CD4-positive, CD25-positive, alpha-beta regulatory T cell (primary cell): Measurements from ENCODE around the gene KIF5C. TPM values are rescaled to one million over a fixed set of nuclear protein-coding genes. Genes with fewer than 3 reads are reported as not detected.

ENCODE experiments used
- ATAC-seq, 2 donors: fragments of 150-1000 bp; cut with Tn5 transposase; one replicate each; pipeline ENCODE4 v1.10.0; 2021; ENCODE audit warnings: low read depth in 2 of 2, moderate number of reproducible peaks in 2 of 2, moderate library complexity in 1 of 2
- DNase-seq, 3 donors: peaks; one replicate each; pipeline versions ENCODE4 v3.0.0 to v3.0.0-alpha.2; 2012 to 2022; ENCODE audit warnings: mixed read lengths in 1 of 3
- H3K27ac ChIP-seq: one replicate; pipeline ENCODE4 v1.7.0; 2013; ENCODE audit warnings: mild to moderate bottlenecking, low read length; ENCODE audit not compliant: insufficient read depth, poor library complexity, severe bottlenecking
- H3K27me3 ChIP-seq: one replicate; pipeline ENCODE4 v1.7.0; 2013; ENCODE audit warnings: low read length; ENCODE audit not compliant: control insufficient read depth, insufficient read depth
- H3K36me3 ChIP-seq: one replicate; pipeline ENCODE4 v1.7.0; 2013; ENCODE audit warnings: mild to moderate bottlenecking, low read length, moderate library complexity; ENCODE audit not compliant: control insufficient read depth, insufficient read depth
- H3K4me1 ChIP-seq: 2 replicates; pipeline ENCODE4 v1.7.0; 2013; ENCODE audit warnings: mild to moderate bottlenecking, low read length; ENCODE audit not compliant: insufficient read depth, control insufficient read depth, poor library complexity, severe bottlenecking
- H3K4me3 ChIP-seq: one replicate; pipeline ENCODE4 v1.7.0; 2013; ENCODE audit warnings: low read depth, mild to moderate bottlenecking, low read length, moderate library complexity
- H3K9me3 ChIP-seq, 2 experiments: 1 replicate in 1 of 2; 2 replicates in 1 of 2; pipeline ENCODE4 v1.7.0; 2013; ENCODE audit warnings: low read length in 2 of 2, mild to moderate bottlenecking in 1 of 2, moderate library complexity in 1 of 2; ENCODE audit not compliant: control insufficient read depth in 2 of 2
- H3K27ac Mint-ChIP-seq, 3 donors: one replicate each; pipeline ENCODE4 v1.8.0; 2020 to 2022; ENCODE audit warnings: mild to moderate bottlenecking in 3 of 3, mixed read lengths in 3 of 3, moderate library complexity in 2 of 3
- H3K27me3 Mint-ChIP-seq: one replicate; pipeline ENCODE4 v1.8.0; 2022; ENCODE audit warnings: mild to moderate bottlenecking, mixed read lengths
- H3K36me3 Mint-ChIP-seq: one replicate; pipeline ENCODE4 v1.8.0; 2020; ENCODE audit warnings: mixed read lengths
- H3K4me1 Mint-ChIP-seq, 4 donors: one replicate each; pipeline ENCODE4 v1.8.0; 2020 to 2022; ENCODE audit warnings: mixed read lengths in 4 of 4, mild to moderate bottlenecking in 1 of 4
- H3K4me3 Mint-ChIP-seq, 4 donors: one replicate each; pipeline ENCODE4 v1.8.0; 2020 to 2022; ENCODE audit warnings: mild to moderate bottlenecking in 4 of 4, mixed read lengths in 4 of 4, moderate library complexity in 3 of 4
- H3K9me3 Mint-ChIP-seq, 7 donors: one replicate each; pipeline ENCODE4 v1.8.0; 2020 to 2022; ENCODE audit warnings: mixed read lengths in 7 of 7, mild to moderate bottlenecking in 3 of 7, moderate library complexity in 2 of 7
- polyA plus RNA-seq, 4 donors: library from polyadenylated mRNA; unstranded; fragments of 300-500 nt; fragmentation: Illumina TruSeq; gene quantifications; one replicate each; pipeline ENCODE4 v1.2.3, GENCODE V29; 2021
- total RNA-seq: library from RNA; stranded (reverse); gene quantifications from one replicate; pipeline ENCODE4 v1.2.3, GENCODE V29; 2022

KIF5C gene
- total and polyA plus RNA-seq, 5 donors from 2014 or later, result 0.54 to 7.7 (median 1.5) TPM

GRCh38 chr2:148935791-148936190 lies 60.8 kb downstream of the KIF5C start:
- no peaks in the 10 kb centered on the region for H3K36me3 Mint-ChIP-seq
- DNase-seq, result no peak
- no peak overlapping the region for H3K4me3 Mint-ChIP-seq
- no peaks in the 10 kb centered on the region for H3K4me1 Mint-ChIP-seq
- Histone ChIP-seq H3K4me1 (no peaks in the 10 kb centered on the region), H3K36me3 (no peaks in the 10 kb centered on the region), H3K27me3 (peaks cover 2% of the 10 kb centered on the region), H3K9me3 (no peaks in the 10 kb centered on the region), H3K4me3 (no peak overlapping the region), H3K27ac (no peak overlapping the region)
- no peak overlapping the region for H3K27ac Mint-ChIP-seq
- no peaks in the 10 kb centered on the region for H3K27me3 Mint-ChIP-seq
- no peak for ATAC-seq
- no peaks in the 10 kb centered on the region for H3K9me3 Mint-ChIP-seq

- Mint-ChIP-seq H3K9me3 (peaks cover 0 to 2% (median 0%) of the 10 kb centered on the region in 7 donors), H3K4me1 (no peaks in the 10 kb centered on the region), H3K36me3 (no peaks in the 10 kb centered on the region), H3K27ac (no peak overlapping the region), H3K27me3 (no peaks in the 10 kb centered on the region), H3K4me3 (no peak overlapping the region)
- ATAC-seq (no peak), DNase-seq (no peak)
- no peaks in the 10 kb centered on the region for H3K4me1 ChIP-seq
- H3K4me3 ChIP-seq, result no peak overlapping the region
- no peak overlapping the region for H3K27ac ChIP-seq
- H3K27me3 ChIP-seq, result peaks cover 2% of the 10 kb centered on the region
- H3K36me3 ChIP-seq, result no peaks in the 10 kb centered on the region
- no peaks in the 10 kb centered on the region for H3K9me3 ChIP-seq
Observed at GRCh38 chr2:148936857-148937450, 61.9 kb downstream of the KIF5C start.

- Mint-ChIP-seq H3K9me3 (peaks cover 0 to 2% (median 0%) of the 10 kb centered on the region in 7 donors), H3K36me3 (peaks cover 5% of the 10 kb centered on the region), H3K4me3 (no peak overlapping the region), H3K27me3 (no peaks in the 10 kb centered on the region), H3K27ac (no peak overlapping the region), H3K4me1 (no peaks in the 10 kb centered on the region)
- no peaks in the 10 kb centered on the region for H3K9me3 ChIP-seq
- peaks cover 2% of the 10 kb centered on the region for H3K27me3 ChIP-seq
- H3K27ac ChIP-seq, result no peak overlapping the region
- ATAC-seq (no peak), DNase-seq (no peak)
- H3K36me3 ChIP-seq, result peaks cover 5% of the 10 kb centered on the region
- H3K4me3 ChIP-seq, result no peak overlapping the region
- no peaks in the 10 kb centered on the region for H3K4me1 ChIP-seq
Observed at GRCh38 chr2:148939271-148939670, 64.2 kb downstream of the KIF5C start.

- Histone ChIP-seq H3K4me1 (no peaks in the 10 kb centered on the region), H3K27me3 (no peaks in the 10 kb centered on the region), H3K4me3 (no peak overlapping the region), H3K36me3 (peaks cover 5% of the 10 kb centered on the region), H3K27ac (no peak overlapping the region), H3K9me3 (no peaks in the 10 kb centered on the region)
- peaks cover 0 to 2% (median 0%) of the 10 kb centered on the region in 7 donors for H3K9me3 Mint-ChIP-seq
- H3K27ac Mint-ChIP-seq, result no peak overlapping the region
- no peak overlapping the region for H3K4me3 Mint-ChIP-seq
- H3K4me1 Mint-ChIP-seq, result no peaks in the 10 kb centered on the region
- DNase-seq, result no peak
- no peaks in the 10 kb centered on the region for H3K27me3 Mint-ChIP-seq
- ATAC-seq, result no peak
- peaks cover 5% of the 10 kb centered on the region for H3K36me3 Mint-ChIP-seq
Observed at GRCh38 chr2:148943097-148943496, 68.1 kb downstream of the KIF5C start.

- ATAC-seq, result no peak
- H3K27ac Mint-ChIP-seq, result no peak overlapping the region
Observed at GRCh38 chr2:148944536-148944935, 69.5 kb downstream of the KIF5C start.

GRCh38 chr2:148947299-148947698 lies 72.3 kb downstream of the KIF5C start:
- no peak overlapping the region for H3K27ac Mint-ChIP-seq
- H3K4me1 Mint-ChIP-seq, result no peaks in the 10 kb centered on the region
- peaks cover 12% of the 10 kb centered on the region for H3K36me3 ChIP-seq
- peaks cover 5% of the 10 kb centered on the region for H3K27me3 Mint-ChIP-seq
- peaks cover 5% of the 10 kb centered on the region for H3K36me3 Mint-ChIP-seq
- H3K27me3 ChIP-seq, result no peaks in the 10 kb centered on the region
- H3K4me3 Mint-ChIP-seq, result no peak overlapping the region
- no peaks in the 10 kb centered on the region for H3K4me1 ChIP-seq
- H3K9me3 ChIP-seq, result no peaks in the 10 kb centered on the region
- no peak overlapping the region for H3K27ac ChIP-seq
- peaks cover 0 to 2% (median 0%) of the 10 kb centered on the region in 7 donors for H3K9me3 Mint-ChIP-seq
- no peak overlapping the region for H3K4me3 ChIP-seq
- ATAC-seq (no peak), DNase-seq (no peak)

More at GRCh38 chr2:148944536-148944935, 69.5 kb downstream of the KIF5C start:
- no peak overlapping the region for H3K27ac ChIP-seq
- Mint-ChIP-seq H3K4me1 (no peaks in the 10 kb centered on the region), H3K27me3 (peaks cover 5% of the 10 kb centered on the region), H3K9me3 (peaks cover 0 to 2% (median 0%) of the 10 kb centered on the region in 7 donors), H3K4me3 (no peak overlapping the region), H3K36me3 (peaks cover 5% of the 10 kb centered on the region)
- no peak overlapping the region for H3K4me3 ChIP-seq
- no peaks in the 10 kb centered on the region for H3K9me3 ChIP-seq
- peaks cover 5% of the 10 kb centered on the region for H3K36me3 ChIP-seq
- no peak for DNase-seq
- H3K27me3 ChIP-seq, result no peaks in the 10 kb centered on the region
- H3K4me1 ChIP-seq, result no peaks in the 10 kb centered on the region

- no peak overlapping the region for H3K4me3 Mint-ChIP-seq
- Histone ChIP-seq H3K36me3 (peaks cover 7% of the 10 kb centered on the region), H3K9me3 (no peaks in the 10 kb centered on the region), H3K4me1 (no peaks in the 10 kb centered on the region), H3K27me3 (no peaks in the 10 kb centered on the region), H3K4me3 (no peak overlapping the region), H3K27ac (no peak overlapping the region)
- H3K36me3 Mint-ChIP-seq, result no peaks in the 10 kb centered on the region
- H3K27me3 Mint-ChIP-seq, result peaks cover 5% of the 10 kb centered on the region
- H3K27ac Mint-ChIP-seq, result no peak overlapping the region
- H3K4me1 Mint-ChIP-seq, result no peaks in the 10 kb centered on the region
- DNase-seq (no peak), ATAC-seq (no peak)
- H3K9me3 Mint-ChIP-seq, result peaks cover 0 to 2% (median 0%) of the 10 kb centered on the region in 7 donors
Observed at GRCh38 chr2:148948868-148949267, 73.8 kb downstream of the KIF5C start.

GRCh38 chr2:148949348-148949747 lies 74.3 kb downstream of the KIF5C start:
- ATAC-seq (no peak), DNase-seq (no peak)
- Histone ChIP-seq H3K27me3 (no peaks in the 10 kb centered on the region), H3K4me1 (no peaks in the 10 kb centered on the region), H3K9me3 (no peaks in the 10 kb centered on the region), H3K4me3 (no peak overlapping the region), H3K27ac (no peak overlapping the region), H3K36me3 (peaks cover 7% of the 10 kb centered on the region)
- H3K4me3 Mint-ChIP-seq, result no peak overlapping the region
- no peak overlapping the region for H3K27ac Mint-ChIP-seq
- no peaks in the 10 kb centered on the region for H3K4me1 Mint-ChIP-seq
- H3K36me3 Mint-ChIP-seq, result no peaks in the 10 kb centered on the region
- H3K27me3 Mint-ChIP-seq, result peaks cover 9% of the 10 kb centered on the region
- H3K9me3 Mint-ChIP-seq, result peaks cover 0 to 2% (median 0%) of the 10 kb centered on the region in 7 donors
